PFSK-1 (cell line): Measurements from ENCODE around the gene BEST1.

Source experiments
- POLR2AphosphoS5 ChIP-seq: IDR thresholded peaks from 2 replicates; pipeline ENCODE4 v1.6.1; 2012; ENCODE audit warnings: low read depth, mild to moderate bottlenecking, control low read depth, low read length, moderate library complexity
- TAF1 ChIP-seq: IDR thresholded peaks from 2 replicates; pipeline ENCODE4 v1.6.1; 2012; ENCODE audit warnings: low read length, control low read depth, borderline replicate concordance; ENCODE audit not compliant: insufficient read depth

DNA sequence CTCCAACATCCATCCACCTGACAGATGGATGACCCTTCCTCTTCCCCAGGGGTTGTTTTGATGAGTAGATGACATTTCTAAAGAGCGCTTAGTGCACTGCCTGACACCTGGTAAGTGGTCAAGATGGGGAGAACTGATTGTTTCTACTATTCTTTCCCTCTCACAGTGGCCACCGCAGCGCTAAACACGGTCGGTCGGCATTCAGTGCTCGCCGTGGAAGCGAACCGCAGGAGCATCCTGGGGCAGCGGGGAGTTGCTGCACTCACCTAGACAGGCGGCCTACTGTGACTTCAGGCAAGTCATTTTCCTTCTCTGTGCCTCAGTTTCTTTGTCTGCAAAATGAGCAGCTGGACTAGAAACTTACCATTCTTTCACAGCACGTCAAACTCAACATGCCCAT is 5.0 kb upstream of the BEST1 start:
- no peak for TF ChIP-seq TAF1
- TF ChIP-seq POLR2AphosphoS5: no peak
